CD14-positive monocyte (primary cell): ENCODE data around the gene MTUS2. TPM values are rescaled to one million over a fixed set of nuclear protein-coding genes. Genes with fewer than 3 reads are reported as not detected.
A peak's percentile ranks its signal among the peaks of the same experiment; 100 is the strongest.

Experiments
- DNase-seq, 3 donors: peaks; one replicate each; pipeline ENCODE4 v3.0.0-alpha.2; 2011 to 2022
- H2AFZ ChIP-seq: 2 replicates; pipeline ENCODE4 v1.6.0; 2012; ENCODE audit warnings: mild to moderate bottlenecking, low read depth, low read length, inconsistent platforms; ENCODE audit not compliant: insufficient read depth, poor library complexity, severe bottlenecking
- H3K27ac ChIP-seq, 2 donors: 1 replicate in 1 of 2; 2 replicates in 1 of 2; pipeline ENCODE4 v1.5.1; 2012 to 2013; ENCODE audit warnings: low read length in 2 of 2, control low read depth in 1 of 2, inconsistent platforms in 1 of 2, low read depth in 1 of 2, mild to moderate bottlenecking in 1 of 2
- H3K27me3 ChIP-seq, 2 donors: one replicate each; pipeline versions ENCODE4 v1.6.0 to v1.6.1; 2011 to 2013; ENCODE audit warnings: low read length in 2 of 2; ENCODE audit not compliant: control insufficient read depth in 2 of 2, insufficient read depth in 2 of 2
- H3K36me3 ChIP-seq, 2 donors: replicated peaks in 1 of 2; 1 replicate in 1 of 2; 2 replicates in 1 of 2; pipeline versions ENCODE4 v1.5.1 to v1.6.1; 2012 to 2013; ENCODE audit warnings: low read length in 2 of 2, control low read depth in 1 of 2, inconsistent platforms in 1 of 2, mild to moderate bottlenecking in 1 of 2; ENCODE audit not compliant: insufficient read depth in 2 of 2, control insufficient read depth in 1 of 2
- H3K4me1 ChIP-seq, 2 donors: 1 replicate in 1 of 2; 2 replicates in 1 of 2; pipeline versions ENCODE4 v1.5.1 to v1.6.1; 2012 to 2013; ENCODE audit warnings: low read length in 2 of 2, control low read depth in 1 of 2, inconsistent platforms in 1 of 2, mild to moderate bottlenecking in 1 of 2, moderate library complexity in 1 of 2; ENCODE audit not compliant: insufficient read depth in 2 of 2, control insufficient read depth in 1 of 2
- H3K4me2 ChIP-seq: replicated peaks from 2 replicates; pipeline ENCODE3; 2012; ENCODE audit warnings: low read length, moderate library complexity, mild to moderate bottlenecking; ENCODE audit not compliant: poor library complexity, severe bottlenecking; ENCODE audit errors: extremely low read depth
- H3K4me3 ChIP-seq, 3 experiments: fragments of 200-600 bp in 1 of 3; sonication (generic) in 1 of 3; replicated peaks in 1 of 3; 1 replicate in 2 of 3; 2 replicates in 1 of 3; pipeline ENCODE4 v1.5.1; 2011 to 2013; ENCODE audit warnings: low read length in 3 of 3, mild to moderate bottlenecking in 3 of 3, control low read depth in 2 of 3, low read depth in 2 of 3, inconsistent platforms in 1 of 3, moderate library complexity in 1 of 3
- H3K79me2 ChIP-seq: 2 replicates; pipeline ENCODE4 v1.6.0; 2012; ENCODE audit warnings: mild to moderate bottlenecking, control low read depth, inconsistent platforms, low read length, moderate library complexity; ENCODE audit not compliant: insufficient read depth
- H3K9ac ChIP-seq: 2 replicates; pipeline ENCODE4 v1.6.0; 2017; ENCODE audit warnings: low read length, mild to moderate bottlenecking; ENCODE audit not compliant: insufficient read depth, poor library complexity, severe bottlenecking
- H3K9me3 ChIP-seq, 2 donors: replicated peaks in 1 of 2; 1 replicate in 1 of 2; 2 replicates in 1 of 2; pipeline versions ENCODE4 v1.5.1 to v1.6.1; 2012 to 2013; ENCODE audit warnings: low read length in 2 of 2, control low read depth in 1 of 2; ENCODE audit not compliant: control insufficient read depth in 1 of 2, insufficient read depth in 1 of 2
- H4K20me1 ChIP-seq: 2 replicates; pipeline ENCODE4 v1.6.0; 2012; ENCODE audit warnings: mild to moderate bottlenecking, low read length, control low read depth, moderate library complexity; ENCODE audit not compliant: insufficient read depth
- H3K27ac Mint-ChIP-seq, 7 donors: one replicate each; pipeline ENCODE4 v1.8.0; 2020; ENCODE audit warnings: mild to moderate bottlenecking in 7 of 7, mixed read lengths in 7 of 7, moderate library complexity in 6 of 7, inconsistent platforms in 2 of 7
- H3K27me3 Mint-ChIP-seq, 3 donors: one replicate each; pipeline ENCODE4 v1.8.0; 2021 to 2022; ENCODE audit warnings: low read depth in 3 of 3, mild to moderate bottlenecking in 3 of 3, mixed read lengths in 3 of 3, moderate library complexity in 3 of 3, inconsistent platforms in 1 of 3
- H3K36me3 Mint-ChIP-seq, 2 donors: one replicate each; pipeline ENCODE4 v1.8.0; 2020; ENCODE audit warnings: mixed read lengths in 2 of 2, inconsistent platforms in 1 of 2, mild to moderate bottlenecking in 1 of 2
- H3K4me1 Mint-ChIP-seq: one replicate; pipeline ENCODE4 v1.8.0; 2020; ENCODE audit warnings: mild to moderate bottlenecking, mixed read lengths
- H3K4me3 Mint-ChIP-seq, 2 donors: one replicate each; pipeline ENCODE4 v1.8.0; 2020; ENCODE audit warnings: mild to moderate bottlenecking in 2 of 2, mixed read lengths in 2 of 2, moderate library complexity in 1 of 2
- H3K9me3 Mint-ChIP-seq, 7 donors: one replicate each; pipeline ENCODE4 v1.8.0; 2020 to 2022; ENCODE audit warnings: mixed read lengths in 7 of 7, mild to moderate bottlenecking in 6 of 7, moderate library complexity in 6 of 7, inconsistent platforms in 2 of 7
- WGBS: methylation state at CpG from one replicate; pipeline ENCODE4 v1.1.5; 2013; ENCODE audit warnings: missing lambda C conversion rate; ENCODE audit not compliant: insufficient coverage; 5-methylcytosine and 5-hydroxymethylcytosine counted together
- intact Hi-C, 2 donors: fragments of 100-400 bp; cut with micrococcal nuclease; formaldehyde crosslinking; loops; one replicate each; pipeline versions ENCODE4 v1.15.0 to v1.15.1; 2023
- polyA plus RNA-seq, 3 donors: library from polyadenylated mRNA; depleted of rRNA in 1 of 3; unstranded in 2 of 3; stranded (reverse) in 1 of 3; fragments of 300-500 nt in 2 of 3; fragments of >200 nt in 1 of 3; fragmentation: Illumina TruSeq in 2 of 3; gene quantifications; 1 replicate in 2 of 3; 2 replicates in 1 of 3; pipeline ENCODE4 v1.2.3, GENCODE V29; 2012 to 2021
- TF ChIP-seq, protein P1 (sequence below): fragments of 200-600 bp; IDR thresholded peaks from one replicate; pipeline ENCODE4 v1.8.0; 2022; ENCODE audit warnings: antibody characterized with exemption, mild to moderate bottlenecking

The MTUS2 gene
- polyA plus RNA-seq, 3 donors = 0.04 TPM; not detected in 2

DNA sequence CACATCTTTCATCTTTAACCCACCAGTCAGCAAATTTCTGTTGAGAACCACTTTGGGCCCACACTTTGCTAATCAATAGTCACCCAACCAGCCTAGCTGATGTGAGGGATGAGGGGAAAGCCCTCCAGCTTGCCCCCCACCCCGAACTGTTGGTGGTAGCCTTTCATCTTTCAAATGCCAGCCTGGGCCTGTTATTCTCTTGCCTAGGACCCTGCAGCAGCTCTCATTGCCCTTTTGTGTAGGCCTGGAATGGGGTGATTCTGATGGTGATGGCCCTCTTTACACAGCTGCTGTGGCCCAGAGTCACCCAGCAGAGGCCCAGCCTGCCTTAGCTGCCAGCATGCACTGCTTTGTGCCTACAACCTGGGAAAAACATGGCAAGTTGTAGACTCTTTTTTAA lies 480.9 kb downstream of the MTUS2 start:
- TF ChIP-seq, protein P1, sequence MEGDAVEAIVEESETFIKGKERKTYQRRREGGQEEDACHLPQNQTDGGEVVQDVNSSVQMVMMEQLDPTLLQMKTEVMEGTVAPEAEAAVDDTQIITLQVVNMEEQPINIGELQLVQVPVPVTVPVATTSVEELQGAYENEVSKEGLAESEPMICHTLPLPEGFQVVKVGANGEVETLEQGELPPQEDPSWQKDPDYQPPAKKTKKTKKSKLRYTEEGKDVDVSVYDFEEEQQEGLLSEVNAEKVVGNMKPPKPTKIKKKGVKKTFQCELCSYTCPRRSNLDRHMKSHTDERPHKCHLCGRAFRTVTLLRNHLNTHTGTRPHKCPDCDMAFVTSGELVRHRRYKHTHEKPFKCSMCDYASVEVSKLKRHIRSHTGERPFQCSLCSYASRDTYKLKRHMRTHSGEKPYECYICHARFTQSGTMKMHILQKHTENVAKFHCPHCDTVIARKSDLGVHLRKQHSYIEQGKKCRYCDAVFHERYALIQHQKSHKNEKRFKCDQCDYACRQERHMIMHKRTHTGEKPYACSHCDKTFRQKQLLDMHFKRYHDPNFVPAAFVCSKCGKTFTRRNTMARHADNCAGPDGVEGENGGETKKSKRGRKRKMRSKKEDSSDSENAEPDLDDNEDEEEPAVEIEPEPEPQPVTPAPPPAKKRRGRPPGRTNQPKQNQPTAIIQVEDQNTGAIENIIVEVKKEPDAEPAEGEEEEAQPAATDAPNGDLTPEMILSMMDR = no peak
- Histone ChIP-seq H3K79me2 (no peaks in the 10 kb centered on the region), H3K27me3 (no peaks in the 10 kb centered on the region), H4K20me1 (no peaks in the 10 kb centered on the region), H3K36me3 (no peaks in the 10 kb centered on the region), H3K9me3 (peaks cover 16 to 17% of the 10 kb centered on the region in 2 donors), H3K4me1 (no peaks in the 10 kb centered on the region), H3K27ac (no peak overlapping the region), H3K9ac (no peak overlapping the region), H2AFZ (no peak overlapping the region), H3K4me2 (no peak overlapping the region), H3K4me3 (no peak overlapping the region)
- DNase-seq = no peak
- intact Hi-C loops = no loop called here
- WGBS = no CpG with 5 or more reads among the region's 1 CpG
- Mint-ChIP-seq H3K36me3 (no peaks in the 10 kb centered on the region), H3K9me3 (peaks cover 11 to 36% (median 25%) of the 10 kb centered on the region in 7 donors), H3K27ac (peak overlapping the region in 1 of 7 donors; percentile 22), H3K4me1 (no peaks in the 10 kb centered on the region), H3K4me3 (no peak overlapping the region), H3K27me3 (peaks cover 0 to 7% (median 0%) of the 10 kb centered on the region in 3 donors)

DNA sequence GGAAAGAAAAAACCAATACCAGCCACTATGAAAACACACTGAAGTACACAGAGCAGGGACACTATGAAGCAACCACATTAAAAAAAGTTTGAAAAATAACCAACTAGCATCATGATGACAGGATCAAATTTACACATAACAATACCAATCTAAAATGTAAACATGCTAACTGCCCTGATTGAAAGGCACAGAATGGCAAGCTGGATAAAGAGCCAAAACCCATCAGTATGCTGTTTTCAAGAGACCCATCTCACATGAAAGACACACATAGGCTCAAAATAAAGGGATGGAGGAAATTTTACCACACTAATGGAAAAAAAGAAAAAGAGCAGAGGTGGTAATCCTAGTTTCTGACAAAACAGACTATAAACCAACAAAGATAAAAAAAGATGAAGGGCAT lies 484.0 kb downstream of the MTUS2 start:
- Histone ChIP-seq H3K4me3 (no peak overlapping the region), H3K27ac (no peak overlapping the region), H3K4me1 (no peaks in the 10 kb centered on the region), H2AFZ (no peak overlapping the region), H3K9ac (no peak overlapping the region), H4K20me1 (no peaks in the 10 kb centered on the region), H3K79me2 (no peaks in the 10 kb centered on the region), H3K36me3 (no peaks in the 10 kb centered on the region), H3K9me3 (peaks cover 30 to 35% of the 10 kb centered on the region in 2 donors), H3K27me3 (no peaks in the 10 kb centered on the region), H3K4me2 (no peak overlapping the region)
- H3K27ac Mint-ChIP-seq = no peak overlapping the region
- no peak overlapping the region for H3K4me3 Mint-ChIP-seq
- intact Hi-C loops = no loop called here
- no peaks in the 10 kb centered on the region for H3K36me3 Mint-ChIP-seq
- no peaks in the 10 kb centered on the region for H3K4me1 Mint-ChIP-seq
- H3K27me3 Mint-ChIP-seq = peaks cover 0 to 9% (median 0%) of the 10 kb centered on the region in 3 donors
- H3K9me3 Mint-ChIP-seq = peaks cover 19 to 44% (median 28%) of the 10 kb centered on the region in 7 donors
- DNase-seq = no peak
- TF ChIP-seq, protein P1 = no peak
